Stomach (tissue), 4 donors: Measurements from ENCODE around the gene IFNA5.

Experiments used
- CTCF ChIP-seq, 7 experiments: fragments of 450-650 bp in 4 of 7; fragments of 200-600 bp in 3 of 7; sonication (generic) in 3 of 7; IDR thresholded peaks; one replicate each; pipeline ENCODE4 v1.5.1; 2016 to 2019; ENCODE audit warnings: antibody characterized with exemption in 7 of 7, control low read depth in 2 of 7, mild to moderate bottlenecking in 1 of 7
- POLR2AphosphoS5 ChIP-seq, 3 donors: sonication (generic); formaldehyde crosslinking; IDR thresholded peaks; one replicate each; pipeline ENCODE4 v1.6.1; 2016; ENCODE audit warnings: antibody characterized with exemption in 3 of 3

GRCh38 chr9:21268347-21268657, 36.8 kb downstream of the IFNA5 start:
- TF ChIP-seq CTCF (IDR thresholded peaks at IDR 0.05), result no peak
- no peak for TF ChIP-seq POLR2AphosphoS5 (IDR thresholded peaks at IDR 0.05)
